Posterior vena cava (tissue), 2 donors: ENCODE results near the gene CPNE9. TPM values are rescaled to one million over a fixed set of nuclear protein-coding genes. Genes with fewer than 3 reads are reported as not detected.
A peak's percentile ranks its signal among the peaks of the same experiment; 100 is the strongest.

Source experiments
- DNase-seq: peaks from one replicate; pipeline ENCODE4 v3.0.0-alpha.2; 2020; ENCODE audit warnings: low spot score
- intact Hi-C, 2 donors: fragments of 100-400 bp; cut with DNase I; formaldehyde crosslinking; loops; one replicate each; pipeline versions ENCODE4 v1.14.1 to v1.14.2; 2022 to 2023
- total RNA-seq, 2 donors: library from RNA; stranded (reverse); fragmentation: NEBNext Ultra II Directional; extraction: Animal tissue kit (Norgen Biotek cat#: 25700); gene quantifications; one replicate each; pipeline ENCODE4 v1.2.1, GENCODE V29; 2021
- donor health status: DM: yes; HTN: yes; CAD: no.
- donor health status: DM: yes; HTN: yes; CAD: no.

The CPNE9 gene
- total RNA-seq, 2 donors from 2014 or later = not detected

- intact Hi-C loops = no loop called here
- DNase-seq = peak; percentile 68
Observed at GRCh38 chr3:9685216-9686049, 18.2 kb upstream of the CPNE9 start.

GRCh38 chr3:9686050-9686550 is 17.5 kb upstream of the CPNE9 start:
- peak; percentile 35 for DNase-seq
- intact Hi-C loops = no loop called here

DNA sequence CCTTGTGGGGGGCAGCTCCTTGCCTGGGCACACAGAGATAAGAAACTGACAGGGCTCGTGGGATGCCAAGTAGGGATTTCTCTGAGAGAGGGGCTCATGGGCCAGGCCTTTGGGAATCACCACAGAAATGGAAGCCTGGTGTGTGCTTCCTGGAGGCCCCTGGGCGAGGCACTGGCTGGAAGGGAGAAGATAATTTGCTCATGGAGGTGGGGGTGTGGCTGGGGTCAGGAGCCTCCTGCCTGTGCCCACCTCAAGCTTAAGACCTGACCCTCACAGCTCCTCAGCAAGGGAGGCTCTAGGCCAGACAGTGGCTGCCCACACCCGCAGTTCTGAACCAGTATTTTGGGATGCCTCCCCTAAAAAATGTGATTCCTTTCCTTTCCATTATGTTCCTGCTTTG is 16.9 kb upstream of the CPNE9 start:
- peak; percentile 51 for DNase-seq
- intact Hi-C loops = no loop called here

DNA sequence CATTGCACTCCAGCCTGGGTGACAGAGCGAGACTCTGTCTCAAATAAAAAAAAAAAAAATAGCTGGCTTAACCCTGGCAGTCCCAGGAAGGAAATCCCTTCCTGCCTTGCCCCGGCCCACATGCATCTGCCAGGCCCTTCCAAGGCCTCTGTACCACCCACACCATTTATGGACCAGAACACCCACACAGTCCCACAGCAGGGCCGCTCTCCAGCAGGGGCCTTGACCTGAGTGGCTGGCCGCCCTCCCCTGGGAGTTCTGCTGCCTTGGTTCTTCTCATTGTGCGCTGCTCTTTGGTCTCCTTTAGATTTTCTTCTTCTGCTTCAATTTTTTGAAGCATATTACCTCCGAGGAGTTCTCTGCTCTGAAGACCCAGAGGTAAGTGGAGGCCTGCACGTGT is 16.1 kb upstream of the CPNE9 start:
- peak; percentile 72 for DNase-seq
- intact Hi-C loops = no loop called here

DNA sequence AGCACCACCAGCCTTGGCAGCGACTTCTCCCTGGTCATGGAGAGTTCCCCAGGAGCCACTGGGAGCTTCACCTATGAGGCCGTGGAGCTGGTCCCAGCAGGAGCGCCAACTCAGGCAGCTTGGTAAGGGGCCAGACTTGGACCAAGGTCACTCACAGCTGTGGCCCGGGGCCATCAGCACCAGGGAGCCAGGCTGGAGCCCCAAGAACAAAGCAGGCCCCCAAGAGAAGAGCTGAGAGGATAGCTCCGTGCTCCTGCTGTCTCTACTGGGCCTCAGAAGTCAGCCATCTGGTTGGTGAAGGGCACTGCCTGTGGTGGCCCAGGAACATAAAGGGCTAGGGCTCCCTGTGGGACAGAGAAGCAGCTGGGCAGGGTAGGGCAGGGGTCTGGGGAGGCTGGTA is 14.7 kb upstream of the CPNE9 start:
- intact Hi-C loops = no loop called here
- DNase-seq = peak; percentile 62

DNA sequence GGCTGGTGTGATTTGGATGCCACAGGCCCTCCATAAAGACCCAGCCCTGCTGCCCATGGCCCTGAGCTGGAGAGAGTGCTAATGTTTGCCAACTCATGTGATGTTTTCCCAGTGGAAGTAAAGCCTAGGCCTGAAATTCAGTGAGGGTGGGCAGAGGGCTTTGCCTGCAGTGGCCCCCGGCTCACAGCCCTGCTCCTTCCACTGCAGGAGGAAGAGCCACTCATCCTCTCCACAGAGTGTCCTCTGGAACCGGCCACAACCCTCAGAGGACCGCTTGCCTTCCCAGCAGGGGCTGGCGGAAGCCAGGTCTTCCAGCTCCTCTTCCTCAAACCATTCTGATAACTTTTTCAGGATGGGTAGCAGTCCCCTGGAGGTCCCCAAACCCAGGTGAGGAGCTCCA is 13.9 kb upstream of the CPNE9 start:
- peak; percentile 70 for DNase-seq
- intact Hi-C loops = no loop called here

DNA sequence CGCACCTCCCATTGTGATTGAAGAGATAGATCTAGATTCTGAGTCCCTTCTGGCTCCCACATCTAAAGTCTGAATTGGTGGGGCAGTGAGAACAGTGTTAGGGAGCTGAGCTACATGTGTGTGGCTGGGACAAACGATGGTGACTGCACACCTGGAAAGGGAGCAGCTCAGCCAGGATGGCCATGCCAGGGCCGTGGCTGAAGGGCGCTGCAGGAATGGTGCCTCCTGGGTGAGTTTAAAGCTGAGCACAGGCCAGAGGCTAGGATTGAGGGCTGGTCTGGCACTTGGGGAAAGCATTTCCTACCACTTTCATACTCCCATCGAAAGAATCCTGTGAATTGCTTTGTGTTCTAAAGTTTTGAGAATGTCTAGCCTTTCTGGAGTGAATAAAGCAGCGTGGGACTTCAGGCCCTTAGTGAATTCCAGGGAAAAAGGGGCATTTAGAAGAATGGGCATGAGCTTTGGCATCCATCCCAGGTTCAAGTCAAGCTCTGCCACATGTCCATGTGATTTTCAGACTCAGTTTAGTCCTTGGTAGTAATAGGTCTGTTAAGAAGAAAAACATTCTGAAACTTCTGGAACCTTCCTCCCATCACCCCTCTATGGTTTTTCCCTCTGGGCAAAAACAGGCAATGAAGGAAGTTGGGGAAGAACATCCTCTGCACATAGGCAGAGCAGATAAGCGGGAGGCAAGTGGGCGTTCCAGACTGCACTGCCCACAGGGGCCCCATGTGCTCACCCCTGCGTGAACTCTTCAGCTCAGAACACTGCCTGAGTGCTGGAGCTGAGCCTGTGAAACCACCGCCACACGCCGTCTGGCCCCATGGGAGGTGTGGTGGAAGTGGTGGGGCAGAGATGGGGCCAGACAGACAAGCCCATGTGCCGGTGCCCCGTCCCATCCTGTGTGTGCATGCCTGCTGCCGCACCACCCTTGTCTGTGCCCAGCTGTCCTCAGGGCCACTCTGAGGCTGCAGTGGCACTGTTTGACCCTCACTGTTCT is 12.9 kb upstream of the CPNE9 start:
- peak; percentile 68 for DNase-seq
- intact Hi-C loops = no loop called here

GRCh38 chr3:9691636-9692035 is 12.0 kb upstream of the CPNE9 start:
- intact Hi-C loops = no loop called here
- DNase-seq = peak; percentile 47

DNA sequence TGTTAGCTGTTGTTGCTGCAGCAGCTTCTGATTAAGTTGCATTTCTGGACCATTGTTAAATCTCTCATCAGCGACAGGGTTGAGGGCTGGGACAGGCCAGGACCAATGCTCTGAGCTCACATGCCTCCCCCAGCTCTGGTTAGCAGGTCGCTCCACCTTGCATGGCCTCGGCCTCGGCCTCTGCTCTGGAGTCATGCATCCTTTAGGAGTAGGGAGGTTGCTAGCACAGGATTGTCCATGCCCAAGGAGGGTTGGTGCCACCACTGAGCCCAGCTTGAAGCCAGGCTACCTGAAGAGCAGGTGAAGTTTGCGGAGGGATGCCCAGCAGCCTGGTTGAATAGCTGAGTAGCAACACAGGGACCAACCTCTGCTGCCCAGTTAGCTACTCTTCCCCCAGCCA is 11.2 kb upstream of the CPNE9 start:
- DNase-seq = peak; percentile 71
- intact Hi-C loops = no loop called here

GRCh38 chr3:9695345-9695744 is 8.3 kb upstream of the CPNE9 start:
- DNase-seq = peak; percentile 47
- intact Hi-C loops = no loop called here

DNA sequence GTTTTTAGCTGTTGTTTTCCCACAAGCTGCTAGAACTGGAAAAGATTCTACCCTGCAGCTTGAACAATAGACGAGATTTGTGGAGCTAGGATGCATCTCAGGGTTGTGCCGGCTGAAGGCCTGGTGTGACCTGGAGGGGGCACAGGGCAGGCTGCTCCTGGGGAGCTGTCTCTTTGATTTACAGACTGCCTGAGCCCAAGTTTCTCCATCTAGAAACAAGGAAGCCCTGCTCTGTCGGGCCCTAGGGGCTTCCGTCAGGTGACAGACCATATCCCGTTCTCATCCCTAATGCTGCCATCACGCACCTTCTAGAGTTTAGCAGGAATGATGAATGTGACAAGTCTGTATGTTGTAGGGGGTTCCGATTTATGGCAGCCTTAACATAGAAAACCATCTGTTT is 7.9 kb upstream of the CPNE9 start:
- DNase-seq = peak; percentile 23
- intact Hi-C loops = no loop called here

DNA sequence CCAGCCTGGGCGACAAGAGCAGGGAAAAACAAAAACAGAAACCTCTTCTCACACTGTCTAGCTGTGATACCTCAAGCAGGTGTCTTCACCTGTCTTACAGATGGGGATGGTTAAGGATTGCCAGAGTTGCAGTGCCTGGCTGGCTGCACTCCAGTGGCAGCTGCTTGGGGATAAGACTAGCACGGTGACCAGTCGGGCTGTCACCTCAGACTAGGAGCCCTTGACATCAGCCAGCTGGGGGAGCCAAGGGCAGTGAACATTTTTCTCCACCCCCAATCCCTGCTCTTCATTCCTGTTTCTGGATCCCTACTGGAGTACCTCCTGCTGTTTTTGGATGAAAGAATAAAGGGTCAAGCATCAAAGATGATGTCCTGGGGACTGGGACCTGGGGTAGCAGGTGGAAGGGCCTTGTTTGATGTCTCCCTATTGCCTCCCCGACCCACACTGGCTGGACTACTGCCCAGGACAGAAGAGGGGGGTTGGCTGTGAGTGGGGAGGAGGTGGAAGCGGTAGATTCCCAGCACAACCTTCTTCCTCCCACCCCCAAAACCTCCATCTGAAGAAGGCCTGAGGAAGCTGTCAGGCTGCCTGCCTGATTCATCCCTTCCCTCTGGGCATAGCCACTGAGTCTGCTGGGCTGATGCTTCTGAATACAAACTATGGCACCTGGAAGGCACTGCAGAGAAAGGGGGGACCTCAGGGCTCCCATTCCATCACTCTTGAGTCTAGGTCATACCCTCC is 7.0 kb upstream of the CPNE9 start:
- intact Hi-C loops = no loop called here
- DNase-seq = peak; percentile 36

GRCh38 chr3:9697892-9698291 is 5.7 kb upstream of the CPNE9 start:
- intact Hi-C loops = no loop called here
- no peak for DNase-seq

DNA sequence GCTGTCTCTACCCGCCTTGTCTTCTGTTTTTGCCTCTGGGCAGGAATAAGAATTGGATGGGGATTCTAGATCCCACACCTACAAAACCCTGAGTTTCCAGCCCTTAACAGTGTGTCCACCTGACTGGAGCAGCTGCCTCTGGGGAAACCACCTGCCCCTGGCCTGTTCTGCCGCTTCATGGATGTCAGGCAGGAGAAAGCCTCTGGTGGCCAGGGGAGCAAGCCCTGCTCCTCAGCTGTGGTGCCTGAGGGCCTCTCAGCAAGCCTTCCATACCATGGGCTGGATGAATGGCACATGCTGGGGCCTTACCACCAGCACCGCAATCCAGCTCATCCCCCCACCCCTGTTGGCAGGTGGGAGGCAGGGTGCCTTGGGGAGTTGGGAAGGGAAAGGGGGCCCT is 5.3 kb upstream of the CPNE9 start:
- peak; percentile 32 for DNase-seq
- intact Hi-C loops = no loop called here

GRCh38 chr3:9700536-9700935 is 3.1 kb upstream of the CPNE9 start:
- DNase-seq = peak; percentile 52
- intact Hi-C loops = no loop called here

GRCh38 chr3:9701006-9701405 is 2.6 kb upstream of the CPNE9 start:
- peak; percentile 35 for DNase-seq
- intact Hi-C loops = no loop called here

GRCh38 chr3:9701711-9702110 is 1.9 kb upstream of the CPNE9 start:
- DNase-seq = no peak
- intact Hi-C loops = no loop called here

- intact Hi-C loops = no loop called here
- peak; percentile 34 for DNase-seq
Observed at GRCh38 chr3:9703240-9703639, 393 bp upstream of the CPNE9 start.
